Activated naive CD4-positive, alpha-beta T cell treated with Interleukin-2 at 50 U/mL for 16 hours (primary cell): Measurements from ENCODE around the gene GUCY1A2.
"Not testable (repeated sequence)": the region's sequence is repeated elsewhere in the genome, so short reads cannot be mapped to it uniquely, and the experiment has no call there.

Experiments
- DNase-seq: peaks from one replicate; pipeline ENCODE4 v3.0.0-alpha.2; 2020

GUCY1A2 gene

GRCh38 chr11:106925245-106925644 lies 93.0 kb downstream of the GUCY1A2 start:
- no peak for DNase-seq

GRCh38 chr11:106920899-106921509 lies 97.3 kb downstream of the GUCY1A2 start:
- DNase-seq, result no peak

- no peak for DNase-seq
These were observed 100.3 kb downstream of the GUCY1A2 start for GRCh38 chr11:106917973-106918372.

- DNase-seq, result no peak
These were observed 103.9 kb downstream of the GUCY1A2 start for GRCh38 chr11:106914409-106914808.

- no peak for DNase-seq
These were observed 105.1 kb downstream of the GUCY1A2 start for GRCh38 chr11:106913141-106913540.

- no peak for DNase-seq
These were observed 113.5 kb downstream of the GUCY1A2 start for GRCh38 chr11:106904826-106905225.

GRCh38 chr11:106889718-106890117 lies 128.6 kb downstream of the GUCY1A2 start:
- DNase-seq, result no peak

- DNase-seq, result no peak
These were observed 129.9 kb downstream of the GUCY1A2 start for GRCh38 chr11:106888386-106888785.

- not testable (repeated sequence) for DNase-seq
These were observed 134.6 kb downstream of the GUCY1A2 start for GRCh38 chr11:106883693-106884092.

- DNase-seq, result no peak
These were observed 138.3 kb downstream of the GUCY1A2 start for GRCh38 chr11:106879832-106880546.

- no peak for DNase-seq
These were observed 139.2 kb downstream of the GUCY1A2 start for GRCh38 chr11:106879029-106879428.

- no peak for DNase-seq
These were observed 143.3 kb downstream of the GUCY1A2 start for GRCh38 chr11:106875013-106875412.

- DNase-seq, result no peak
These were observed 146.0 kb downstream of the GUCY1A2 start for GRCh38 chr11:106872246-106872645.

GRCh38 chr11:106858200-106858599 lies 160.1 kb downstream of the GUCY1A2 start:
- DNase-seq, result no peak

GRCh38 chr11:106856566-106856965 lies 161.7 kb downstream of the GUCY1A2 start:
- DNase-seq, result no peak

- DNase-seq, result no peak
These were observed 163.8 kb downstream of the GUCY1A2 start for GRCh38 chr11:106854429-106854828.

- DNase-seq, result no peak
These were observed 164.3 kb downstream of the GUCY1A2 start for GRCh38 chr11:106853850-106854401.

- no peak for DNase-seq
These were observed 165.5 kb downstream of the GUCY1A2 start for GRCh38 chr11:106852779-106853178.

GRCh38 chr11:106848526-106848925 lies 169.8 kb downstream of the GUCY1A2 start:
- DNase-seq, result no peak

- DNase-seq, result no peak
These were observed 176.1 kb downstream of the GUCY1A2 start for GRCh38 chr11:106842134-106842533.

- no peak for DNase-seq
These were observed 177.3 kb downstream of the GUCY1A2 start for GRCh38 chr11:106840947-106841346.

- no peak for DNase-seq
These were observed 178.1 kb downstream of the GUCY1A2 start for GRCh38 chr11:106840146-106840545.

GRCh38 chr11:106834567-106834966 lies 183.7 kb downstream of the GUCY1A2 start:
- no peak for DNase-seq

- no peak for DNase-seq
These were observed 189.3 kb downstream of the GUCY1A2 start for GRCh38 chr11:106828976-106829375.
